GM21360 (cell line): Measurements from ENCODE around the gene C16orf87.

ENCODE experiments used
- ATAC-seq: cut with Tn5 transposase; IDR thresholded peaks from one replicate; pipeline ENCODE4 v1.9.1; 2021; ENCODE audit warnings: mild to moderate bottlenecking, moderate library complexity; ENCODE audit not compliant: unreplicated experiment

C16orf87 gene

GRCh38 chr16:46762583-46762982 lies 68.4 kb downstream of the C16orf87 start:
- no peak for ATAC-seq

GRCh38 chr16:46759309-46759708 lies 71.7 kb downstream of the C16orf87 start:
- no peak for ATAC-seq

GRCh38 chr16:46757339-46758050 lies 73.5 kb downstream of the C16orf87 start:
- ATAC-seq: no peak

GRCh38 chr16:46756772-46757171 lies 74.2 kb downstream of the C16orf87 start:
- no peak for ATAC-seq

GRCh38 chr16:46753015-46753414 lies 78.0 kb downstream of the C16orf87 start:
- no peak for ATAC-seq

- ATAC-seq: no peak
Measured at GRCh38 chr16:46751381-46751780, 79.6 kb downstream of the C16orf87 start.

GRCh38 chr16:46748775-46749705 lies 81.9 kb downstream of the C16orf87 start:
- no peak for ATAC-seq

- ATAC-seq: no peak
Measured at GRCh38 chr16:46747777-46748651, 83.0 kb downstream of the C16orf87 start, which contains the start of gene MYLK3. Gene MYLK3 (minus strand): TSS chr16:46748344. CDS start chr16:46748193, 151 bp downstream.

GRCh38 chr16:46746821-46747776 lies 83.9 kb downstream of the C16orf87 start:
- ATAC-seq: no peak
